Measurements from ENCODE around the gene COL7A1.
"Not testable (repeated sequence)": the region's sequence is repeated elsewhere in the genome, so short reads cannot be mapped to it uniquely, and the experiment has no call there.

COL7A1 gene

DNA sequence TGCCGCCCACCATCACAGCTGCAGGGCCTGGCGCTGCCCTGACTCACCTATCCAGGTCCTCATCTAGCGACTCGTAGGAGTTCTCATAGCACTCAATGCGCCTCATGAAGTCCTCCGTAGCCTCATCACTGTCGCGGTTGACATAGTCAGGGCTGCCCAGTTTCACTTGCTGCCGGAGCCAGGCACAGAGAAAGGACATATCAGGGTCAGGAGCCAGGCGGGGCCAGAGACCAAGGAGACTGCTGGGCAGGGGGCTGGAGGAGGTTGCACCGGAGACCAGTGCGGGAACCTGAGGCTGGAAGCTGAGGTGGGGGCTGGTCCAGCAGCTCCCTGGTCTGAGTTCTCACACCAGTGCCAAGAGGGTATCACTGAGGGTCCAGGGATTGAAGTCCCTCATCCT lies 56.7 kb downstream of the COL7A1 start:
- no peak overlapping the region for H3K4me3 ChIP-seq (ENCODE audit: low read length)
- no peak for DNase-seq (ENCODE audit: low read depth)
- TF ChIP-seq, protein P1, sequence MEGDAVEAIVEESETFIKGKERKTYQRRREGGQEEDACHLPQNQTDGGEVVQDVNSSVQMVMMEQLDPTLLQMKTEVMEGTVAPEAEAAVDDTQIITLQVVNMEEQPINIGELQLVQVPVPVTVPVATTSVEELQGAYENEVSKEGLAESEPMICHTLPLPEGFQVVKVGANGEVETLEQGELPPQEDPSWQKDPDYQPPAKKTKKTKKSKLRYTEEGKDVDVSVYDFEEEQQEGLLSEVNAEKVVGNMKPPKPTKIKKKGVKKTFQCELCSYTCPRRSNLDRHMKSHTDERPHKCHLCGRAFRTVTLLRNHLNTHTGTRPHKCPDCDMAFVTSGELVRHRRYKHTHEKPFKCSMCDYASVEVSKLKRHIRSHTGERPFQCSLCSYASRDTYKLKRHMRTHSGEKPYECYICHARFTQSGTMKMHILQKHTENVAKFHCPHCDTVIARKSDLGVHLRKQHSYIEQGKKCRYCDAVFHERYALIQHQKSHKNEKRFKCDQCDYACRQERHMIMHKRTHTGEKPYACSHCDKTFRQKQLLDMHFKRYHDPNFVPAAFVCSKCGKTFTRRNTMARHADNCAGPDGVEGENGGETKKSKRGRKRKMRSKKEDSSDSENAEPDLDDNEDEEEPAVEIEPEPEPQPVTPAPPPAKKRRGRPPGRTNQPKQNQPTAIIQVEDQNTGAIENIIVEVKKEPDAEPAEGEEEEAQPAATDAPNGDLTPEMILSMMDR (conservative IDR thresholded peaks at IDR 0.05; ENCODE audit: low read length): no peak

- TF ChIP-seq, protein P1 (conservative IDR thresholded peaks at IDR 0.05; ENCODE audit: low read length): no peak
- DNase-seq (ENCODE audit: low read depth): no peak
- H3K4me3 ChIP-seq (ENCODE audit: low read length): no peak overlapping the region
Observed at GRCh38 chr3:48536785-48537184, 58.3 kb downstream of the COL7A1 start.

- no peak for DNase-seq (ENCODE audit: low read depth)
- H3K4me3 ChIP-seq (ENCODE audit: low read length): no peak overlapping the region
- TF ChIP-seq, protein P1 (conservative IDR thresholded peaks at IDR 0.05; ENCODE audit: low read length): no peak
Observed at GRCh38 chr3:48536116-48536515, 59.0 kb downstream of the COL7A1 start.

DNA sequence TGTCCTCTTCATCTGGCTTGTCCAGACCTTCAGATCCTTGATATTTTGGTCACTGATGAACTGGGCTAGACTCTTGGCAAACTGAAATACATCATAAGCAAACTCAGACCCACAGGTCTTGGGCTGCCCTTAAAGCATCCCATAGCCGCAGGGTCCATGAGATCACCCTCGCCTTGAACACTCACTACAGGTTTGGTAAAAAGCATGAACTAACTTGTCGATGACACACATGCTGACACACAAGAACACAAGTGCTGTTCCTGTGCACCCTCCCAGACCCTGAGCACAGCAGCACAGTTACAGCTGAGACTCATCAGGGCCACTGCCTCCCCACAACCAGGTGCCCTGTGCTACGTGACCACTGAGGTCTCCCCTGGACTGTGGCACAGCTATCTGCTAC lies 59.6 kb downstream of the COL7A1 start:
- DNase-seq (ENCODE audit: low read depth): no peak
- TF ChIP-seq, protein P1 (conservative IDR thresholded peaks at IDR 0.05; ENCODE audit: low read length): no peak

GRCh38 chr3:48532977-48533337 lies 62.2 kb downstream of the COL7A1 start:
- TF ChIP-seq, protein P1 (conservative IDR thresholded peaks at IDR 0.05; ENCODE audit: low read length): no peak
- DNase-seq (ENCODE audit: low read depth): no peak
- H3K4me3 ChIP-seq (ENCODE audit: low read length): no peak overlapping the region

More for the DNA sequence above, 59.6 kb downstream of the COL7A1 start:
- H3K4me3 ChIP-seq (ENCODE audit: low read length): no peak overlapping the region

GRCh38 chr3:48532271-48532976 lies 62.7 kb downstream of the COL7A1 start:
- no peak overlapping the region for H3K4me3 ChIP-seq (ENCODE audit: low read length)
- TF ChIP-seq, protein P1 (conservative IDR thresholded peaks at IDR 0.05; ENCODE audit: low read length): no peak
- DNase-seq (ENCODE audit: low read depth): no peak

DNA sequence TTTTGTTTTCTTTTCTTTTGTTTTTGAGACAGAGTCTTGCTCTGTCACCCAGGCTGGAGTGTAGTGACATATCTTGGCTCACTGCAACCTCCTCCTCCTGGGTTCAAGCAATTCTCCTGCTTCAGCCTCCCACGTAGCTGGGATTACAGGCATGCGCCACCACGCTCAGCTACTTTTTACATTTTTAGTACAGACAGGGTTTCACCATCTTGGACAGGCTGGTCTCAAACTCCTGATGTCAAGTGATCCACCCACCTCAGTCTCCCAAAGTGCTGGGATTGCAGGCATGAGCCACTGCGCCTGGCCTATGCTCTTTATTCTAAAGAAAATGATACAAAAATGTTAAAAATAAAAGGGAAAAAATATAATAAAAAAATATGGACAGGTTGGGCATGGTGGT lies 64.4 kb downstream of the COL7A1 start:
- not testable (repeated sequence) for DNase-seq (ENCODE audit: low read depth); H3K4me3 ChIP-seq (ENCODE audit: low read length)
